ENCODE measurements around the gene ITPR1. TPM values are rescaled to one million over a fixed set of nuclear protein-coding genes. Genes with fewer than 3 reads are reported as not detected.

The ITPR1 gene
- total RNA-seq, 1 donor from 2014 or later, result 53.1 TPM

DNA sequence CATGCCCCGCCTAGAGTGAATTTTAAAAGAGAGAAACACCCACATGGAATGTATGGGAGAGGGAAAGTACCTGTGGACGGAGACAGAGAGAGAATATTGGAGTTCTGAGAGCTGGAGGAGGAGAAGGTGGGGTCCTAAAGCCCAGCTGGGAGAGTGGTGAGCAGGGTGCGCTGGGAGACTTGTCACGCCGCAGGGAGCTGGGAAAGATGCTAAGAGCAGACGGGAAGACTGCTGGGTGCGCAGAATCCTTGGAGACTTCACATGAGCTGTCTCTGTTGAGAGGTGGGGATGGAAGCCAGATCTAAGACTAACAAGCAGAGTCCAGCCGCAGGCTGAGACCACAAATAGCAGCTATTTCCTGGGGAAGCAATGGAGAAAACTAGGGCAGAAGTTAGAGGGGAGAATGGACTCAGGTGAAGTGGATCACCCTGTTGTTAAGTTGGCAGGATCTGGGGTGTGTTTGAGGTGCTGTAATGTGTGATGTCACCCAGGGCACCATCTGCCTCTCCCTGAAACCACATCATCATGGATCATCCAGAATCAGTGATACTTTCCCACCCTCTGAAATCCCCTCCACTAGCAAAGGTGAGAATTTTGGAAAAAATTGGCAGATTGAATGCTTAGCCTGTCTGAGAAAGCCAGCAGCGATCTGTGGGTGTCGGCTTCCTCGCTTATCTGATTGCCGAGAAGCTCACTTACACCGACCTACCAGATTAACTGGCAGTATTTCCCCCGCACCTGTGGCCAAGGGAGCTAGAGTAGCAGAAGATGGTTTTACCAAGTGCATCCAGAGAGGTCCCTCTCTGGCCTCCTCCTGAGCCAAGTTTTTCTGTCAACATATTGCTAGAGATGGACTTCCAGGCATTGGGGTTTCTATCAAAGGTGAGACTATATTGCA is 311.3 kb downstream of the ITPR1 start:
- DNase-seq (ENCODE audit: low spot score), result no peak
- H3K4me3 Mint-ChIP-seq (ENCODE audit: unreplicated experiment), result peak overlapping the region; percentile 43
- TF ChIP-seq, protein P1, sequence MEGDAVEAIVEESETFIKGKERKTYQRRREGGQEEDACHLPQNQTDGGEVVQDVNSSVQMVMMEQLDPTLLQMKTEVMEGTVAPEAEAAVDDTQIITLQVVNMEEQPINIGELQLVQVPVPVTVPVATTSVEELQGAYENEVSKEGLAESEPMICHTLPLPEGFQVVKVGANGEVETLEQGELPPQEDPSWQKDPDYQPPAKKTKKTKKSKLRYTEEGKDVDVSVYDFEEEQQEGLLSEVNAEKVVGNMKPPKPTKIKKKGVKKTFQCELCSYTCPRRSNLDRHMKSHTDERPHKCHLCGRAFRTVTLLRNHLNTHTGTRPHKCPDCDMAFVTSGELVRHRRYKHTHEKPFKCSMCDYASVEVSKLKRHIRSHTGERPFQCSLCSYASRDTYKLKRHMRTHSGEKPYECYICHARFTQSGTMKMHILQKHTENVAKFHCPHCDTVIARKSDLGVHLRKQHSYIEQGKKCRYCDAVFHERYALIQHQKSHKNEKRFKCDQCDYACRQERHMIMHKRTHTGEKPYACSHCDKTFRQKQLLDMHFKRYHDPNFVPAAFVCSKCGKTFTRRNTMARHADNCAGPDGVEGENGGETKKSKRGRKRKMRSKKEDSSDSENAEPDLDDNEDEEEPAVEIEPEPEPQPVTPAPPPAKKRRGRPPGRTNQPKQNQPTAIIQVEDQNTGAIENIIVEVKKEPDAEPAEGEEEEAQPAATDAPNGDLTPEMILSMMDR (IDR thresholded peaks at IDR 0.05; ENCODE audit: unreplicated experiment), result no peak

DNA sequence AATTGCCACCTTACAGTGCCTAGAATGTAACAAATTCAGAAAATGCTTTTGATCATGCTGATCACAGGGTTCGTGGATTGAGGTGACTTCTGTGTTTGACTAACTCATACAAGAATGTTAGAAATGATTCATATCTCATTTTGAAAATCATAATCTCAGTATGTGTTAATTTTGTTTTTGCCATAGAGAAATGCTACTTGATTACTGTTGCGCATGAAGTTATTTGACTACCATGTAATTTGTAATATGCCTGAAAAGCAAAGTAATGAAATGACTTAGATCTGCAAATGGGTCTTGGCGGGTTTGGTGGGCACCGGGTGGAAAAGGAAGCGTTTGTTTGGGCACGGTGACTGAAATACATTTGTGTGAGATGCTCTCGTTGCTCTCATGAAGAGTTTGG is 312.5 kb downstream of the ITPR1 start:
- Mint-ChIP-seq H3K9me3 (ENCODE audit: unreplicated experiment) (no peaks in the 10 kb centered on the region), H3K27ac (ENCODE audit: unreplicated experiment) (no peak overlapping the region), H3K27me3 (ENCODE audit: unreplicated experiment) (peaks cover 2% of the 10 kb centered on the region), H3K4me3 (ENCODE audit: unreplicated experiment) (peak overlapping the region; percentile 6), H3K36me3 (ENCODE audit: low read depth, unreplicated experiment) (peaks cover 53% of the 10 kb centered on the region), H3K4me1 (ENCODE audit: unreplicated experiment) (peaks cover 29% of the 10 kb centered on the region)
- TF ChIP-seq, protein P1 (IDR thresholded peaks at IDR 0.05; ENCODE audit: unreplicated experiment), result no peak
- DNase-seq (ENCODE audit: low spot score), result no peak

More for the DNA sequence above, 311.3 kb downstream of the ITPR1 start:
- Mint-ChIP-seq H3K4me1 (ENCODE audit: unreplicated experiment) (peaks cover 20% of the 10 kb centered on the region), H3K27me3 (ENCODE audit: unreplicated experiment) (peaks cover 4% of the 10 kb centered on the region), H3K9me3 (ENCODE audit: unreplicated experiment) (no peaks in the 10 kb centered on the region), H3K36me3 (ENCODE audit: low read depth, unreplicated experiment) (peaks cover 58% of the 10 kb centered on the region), H3K27ac (ENCODE audit: unreplicated experiment) (no peak overlapping the region)

DNA sequence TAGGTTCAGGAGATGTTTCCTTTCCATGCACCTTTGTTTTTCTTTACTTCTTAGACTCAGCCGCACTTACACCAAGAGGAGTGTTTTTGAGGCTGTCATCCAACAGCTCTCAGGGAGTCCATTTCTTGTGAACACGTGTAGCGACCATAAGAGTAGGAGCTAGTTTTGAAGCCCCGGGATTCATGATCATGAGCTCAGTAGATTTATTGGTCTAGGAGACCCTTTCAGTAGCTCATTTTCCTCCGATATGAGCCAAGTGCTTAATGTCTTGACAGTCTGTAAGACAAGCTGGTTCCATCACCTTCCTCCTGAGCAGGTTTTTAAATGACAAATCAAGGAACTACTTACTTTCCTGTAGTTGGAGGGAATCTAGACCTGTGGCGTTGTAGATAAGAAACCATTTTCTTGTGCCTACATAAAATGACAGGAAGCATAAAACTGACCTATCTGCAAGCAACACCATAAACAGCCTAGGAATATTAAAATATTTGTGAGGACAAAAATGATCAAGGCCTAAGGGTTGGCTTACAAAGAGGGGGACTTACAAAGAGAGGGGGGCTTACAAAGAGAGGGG is 313.5 kb downstream of the ITPR1 start:
- no peaks in the 10 kb centered on the region for H3K9me3 Mint-ChIP-seq (ENCODE audit: unreplicated experiment)

DNA sequence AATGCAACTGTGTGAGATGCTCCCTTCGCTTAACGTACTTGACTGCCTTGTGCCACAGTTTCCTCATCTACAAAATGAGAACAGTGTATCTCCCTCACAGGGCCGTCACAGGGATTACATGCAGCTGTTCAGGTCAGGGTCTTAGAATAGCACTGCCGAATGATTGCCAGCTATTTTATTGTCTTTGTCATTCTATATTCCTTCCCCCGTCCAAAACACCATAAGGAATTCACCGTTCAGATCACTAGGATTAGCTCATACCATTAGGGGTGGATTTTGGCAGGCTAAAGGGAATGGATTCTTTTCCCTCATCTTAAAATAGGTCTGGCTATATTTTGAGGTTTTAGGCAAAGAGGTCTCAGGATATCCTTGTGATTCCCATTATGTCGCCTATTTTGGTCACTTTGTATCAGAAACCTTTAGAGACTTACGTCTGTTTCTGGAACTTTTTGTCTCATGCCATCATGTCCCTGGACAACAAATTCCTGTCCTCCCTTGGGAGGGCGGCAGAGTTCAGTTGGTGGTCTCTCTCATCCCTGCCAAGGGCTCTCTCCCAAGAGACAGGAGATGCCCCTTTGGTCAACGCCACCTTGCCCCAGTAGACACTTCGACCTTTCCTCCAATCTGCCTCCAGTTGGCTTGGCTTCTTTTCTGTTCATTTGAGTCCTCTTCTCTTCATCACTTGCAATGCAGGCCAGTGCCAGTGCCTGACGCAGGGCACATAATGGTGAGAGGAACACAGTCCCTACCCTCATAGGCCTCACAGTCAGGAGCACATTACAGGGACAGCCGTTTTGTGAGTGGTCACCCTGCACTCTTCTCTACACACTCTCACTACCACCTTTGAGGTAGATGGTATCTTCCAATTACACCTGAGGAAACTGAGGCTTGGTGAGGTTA is 314.5 kb downstream of the ITPR1 start:
- no peak overlapping the region for H3K27ac Mint-ChIP-seq (ENCODE audit: unreplicated experiment)
- peaks cover 42% of the 10 kb centered on the region for H3K36me3 Mint-ChIP-seq (ENCODE audit: low read depth, unreplicated experiment)
- DNase-seq (ENCODE audit: low spot score), result no peak
- H3K27me3 Mint-ChIP-seq (ENCODE audit: unreplicated experiment), result peaks cover 2% of the 10 kb centered on the region
- H3K4me1 Mint-ChIP-seq (ENCODE audit: unreplicated experiment), result peaks cover 33% of the 10 kb centered on the region
- TF ChIP-seq, protein P1 (IDR thresholded peaks at IDR 0.05; ENCODE audit: unreplicated experiment), result no peak
- H3K4me3 Mint-ChIP-seq (ENCODE audit: unreplicated experiment), result no peak overlapping the region
- no peaks in the 10 kb centered on the region for H3K9me3 Mint-ChIP-seq (ENCODE audit: unreplicated experiment)

More for the DNA sequence above, 313.5 kb downstream of the ITPR1 start:
- peaks cover 2% of the 10 kb centered on the region for H3K27me3 Mint-ChIP-seq (ENCODE audit: unreplicated experiment)
- peaks cover 33% of the 10 kb centered on the region for H3K4me1 Mint-ChIP-seq (ENCODE audit: unreplicated experiment)
- TF ChIP-seq, protein P1 (IDR thresholded peaks at IDR 0.05; ENCODE audit: unreplicated experiment), result no peak
- peaks cover 46% of the 10 kb centered on the region for H3K36me3 Mint-ChIP-seq (ENCODE audit: low read depth, unreplicated experiment)
- DNase-seq (ENCODE audit: low spot score), result no peak
- H3K27ac Mint-ChIP-seq (ENCODE audit: unreplicated experiment), result no peak overlapping the region
- H3K4me3 Mint-ChIP-seq (ENCODE audit: unreplicated experiment), result no peak overlapping the region
